Fibroblast of peridontal ligament (primary cell): ENCODE data around the gene PPP1R1A.

Source experiments
- DNase-seq: peaks from one replicate; pipeline ENCODE4 v3.0.0-alpha.2; 2010; ENCODE audit errors: extremely low read depth

The PPP1R1A gene

GRCh38 chr12:54603173-54603814, 14.8 kb upstream of the PPP1R1A start:
- DNase-seq: peak; percentile 60

GRCh38 chr12:54602661-54603060, 14.2 kb upstream of the PPP1R1A start:
- DNase-seq: no peak

- DNase-seq: no peak
These were observed 13.4 kb upstream of the PPP1R1A start for GRCh38 chr12:54601841-54602240.

GRCh38 chr12:54598970-54599369, 10.5 kb upstream of the PPP1R1A start:
- DNase-seq: no peak

- peak; percentile 61 for DNase-seq
These were observed 8.1 kb upstream of the PPP1R1A start for GRCh38 chr12:54596526-54596946.

GRCh38 chr12:54595471-54595870, 7.0 kb upstream of the PPP1R1A start:
- no peak for DNase-seq

GRCh38 chr12:54593725-54594124, 5.3 kb upstream of the PPP1R1A start:
- no peak for DNase-seq

GRCh38 chr12:54593135-54593534, 4.7 kb upstream of the PPP1R1A start:
- no peak for DNase-seq

- DNase-seq: peak; percentile 32
These were observed 3.9 kb upstream of the PPP1R1A start for GRCh38 chr12:54592316-54592715.

GRCh38 chr12:54590978-54591591, 2.6 kb upstream of the PPP1R1A start:
- no peak for DNase-seq

GRCh38 chr12:54589964-54590363, 1.5 kb upstream of the PPP1R1A start:
- no peak for DNase-seq

GRCh38 chr12:54588890-54589267, 420 bp upstream of the PPP1R1A start:
- no peak for DNase-seq

- DNase-seq: no peak
These were observed 1.1 kb downstream of the PPP1R1A start for GRCh38 chr12:54587315-54587873.

- DNase-seq: no peak
These were observed 1.8 kb downstream of the PPP1R1A start for GRCh38 chr12:54586620-54587019.

- no peak for DNase-seq
These were observed 3.2 kb downstream of the PPP1R1A start for GRCh38 chr12:54585243-54585642.

- DNase-seq: no peak
These were observed 4.3 kb downstream of the PPP1R1A start for GRCh38 chr12:54584128-54584527.

GRCh38 chr12:54583726-54584125, 4.7 kb downstream of the PPP1R1A start:
- no peak for DNase-seq

GRCh38 chr12:54581412-54581811, 7.0 kb downstream of the PPP1R1A start:
- DNase-seq: no peak

GRCh38 chr12:54579696-54580333, 8.6 kb downstream of the PPP1R1A start:
- DNase-seq: peak; percentile 74

GRCh38 chr12:54579258-54579657, 9.2 kb downstream of the PPP1R1A start:
- no peak for DNase-seq

GRCh38 chr12:54578778-54579177, 9.7 kb downstream of the PPP1R1A start:
- DNase-seq: no peak

- no peak for DNase-seq
These were observed 15.6 kb downstream of the PPP1R1A start for GRCh38 chr12:54572881-54573280.
